MCF 10A (cell line): ENCODE results near the gene CPNE8. TPM values are rescaled to one million over a fixed set of nuclear protein-coding genes. Genes with fewer than 3 reads are reported as not detected.

Experiments
- BruUV-seq: library from RNA; stranded (reverse); fragments of 400-500 nt; replicated peaks from 2 replicates; lab custom pipeline; 2021; lab: Mats Ljungman, UMichigan
- CTCF ChIA-PET: fragments of 300-600 bp; sonication (Branson Sonifier 250); formaldehyde crosslinking; extraction: SDS; loops from one replicate; lab custom pipeline; 2021; ENCODE audit warnings: antibody characterized with exemption, inconsistent platforms; lab: Yijun Ruan, JAX
- POLR2A ChIA-PET: fragments of 300-600, 350-650 bp; sonication (Branson Sonifier 250); formaldehyde crosslinking; extraction: SDS; loops from one replicate; lab custom pipeline; 2020; ENCODE audit warnings: antibody characterized with exemption, inconsistent platforms; lab: Yijun Ruan, JAX
- DNase-seq: peaks from one replicate; pipeline ENCODE4 v3.0.0-alpha.2; 2018; ENCODE audit not compliant: unreplicated experiment
- H3K27ac Mint-ChIP-seq: one replicate; pipeline ENCODE4 v1.8.0; 2022; ENCODE audit warnings: mild to moderate bottlenecking, low read depth, mixed read lengths; ENCODE audit not compliant: unreplicated experiment
- H3K27me3 Mint-ChIP-seq: one replicate; pipeline ENCODE4 v1.8.0; 2022; ENCODE audit warnings: mixed read lengths; ENCODE audit not compliant: insufficient read depth, unreplicated experiment
- H3K36me3 Mint-ChIP-seq: one replicate; pipeline ENCODE4 v1.8.0; 2022; ENCODE audit warnings: mild to moderate bottlenecking, moderate library complexity, mixed read lengths; ENCODE audit not compliant: insufficient read depth, unreplicated experiment
- H3K4me1 Mint-ChIP-seq: one replicate; pipeline ENCODE4 v1.8.0; 2022; ENCODE audit warnings: mixed read lengths; ENCODE audit not compliant: insufficient read depth, unreplicated experiment
- H3K4me3 Mint-ChIP-seq: one replicate; pipeline ENCODE4 v1.8.0; 2022; ENCODE audit warnings: mild to moderate bottlenecking, moderate library complexity, mixed read lengths; ENCODE audit not compliant: unreplicated experiment
- H3K9me3 Mint-ChIP-seq: one replicate; pipeline ENCODE4 v1.8.0; 2022; ENCODE audit warnings: mixed read lengths; ENCODE audit not compliant: unreplicated experiment
- CTCF ChIP-seq: fragments of 200-600 bp; IDR thresholded peaks from one replicate; pipeline ENCODE4 v1.8.0; 2022; ENCODE audit warnings: antibody characterized with exemption, mild to moderate bottlenecking; ENCODE audit not compliant: unreplicated experiment
- intact Hi-C: fragments of 100-400 bp; cut with micrococcal nuclease; formaldehyde crosslinking; loops from 2 replicates; pipeline ENCODE4 v1.14.1; 2022
- total RNA-seq: library from RNA; stranded (reverse); gene quantifications from 2 replicates; pipeline ENCODE4 v1.2.3, GENCODE V29; 2022

The CPNE8 gene
- total RNA-seq, 1 experiment from 2014 or later: 17.0 TPM

- ChIA-PET CTCF (interaction anchor here (3.2 kb wide), 1 partner anchor 169 kb away, joined by 13 read pairs; no protein-coding TSS in a partner anchor), POLR2A (interaction anchor here (0.7 kb wide), 1 partner anchor 249 kb away, joined by 3 read pairs; no protein-coding TSS in a partner anchor)
- no peak overlapping the region for H3K4me3 Mint-ChIP-seq
- intact Hi-C loops: no loop called here
- peaks cover 7% of the 10 kb centered on the region for H3K9me3 Mint-ChIP-seq
- no peak for DNase-seq
- no peaks in the 10 kb centered on the region for H3K36me3 Mint-ChIP-seq
- no TSS peak for BruUV-seq
- TF ChIP-seq CTCF: no peak
- H3K4me1 Mint-ChIP-seq: peaks cover 5% of the 10 kb centered on the region
- no peaks in the 10 kb centered on the region for H3K27me3 Mint-ChIP-seq
- H3K27ac Mint-ChIP-seq: no peak overlapping the region
These were observed 29.3 kb upstream of the CPNE8 start for GRCh38 chr12:38934686-38935085.

GRCh38 chr12:38934078-38934584, 28.7 kb upstream of the CPNE8 start:
- intact Hi-C loops: no loop called here
- no TSS peak for BruUV-seq
- H3K27ac Mint-ChIP-seq: no peak overlapping the region
- no peaks in the 10 kb centered on the region for H3K27me3 Mint-ChIP-seq
- H3K36me3 Mint-ChIP-seq: no peaks in the 10 kb centered on the region
- CTCF ChIA-PET: interaction anchor here (0.6 to 3.2 kb wide), 2 partner anchors 169 to 171 kb away, joined by 3 to 13 read pairs; no protein-coding TSS in a partner anchor
- H3K4me3 Mint-ChIP-seq: no peak overlapping the region
- TF ChIP-seq CTCF: no peak
- peaks cover 7% of the 10 kb centered on the region for H3K9me3 Mint-ChIP-seq
- H3K4me1 Mint-ChIP-seq: peaks cover 5% of the 10 kb centered on the region
- DNase-seq: no peak
- POLR2A ChIA-PET: no interaction called here

GRCh38 chr12:38932320-38932719, 26.9 kb upstream of the CPNE8 start:
- TF ChIP-seq CTCF: no peak
- Mint-ChIP-seq H3K27me3 (no peaks in the 10 kb centered on the region), H3K27ac (no peak overlapping the region), H3K36me3 (no peaks in the 10 kb centered on the region), H3K4me3 (no peak overlapping the region), H3K9me3 (no peaks in the 10 kb centered on the region), H3K4me1 (peaks cover 5% of the 10 kb centered on the region)
- POLR2A ChIA-PET: no interaction called here
- no peak for DNase-seq
- BruUV-seq: no TSS peak
- intact Hi-C loops: no loop called here
- CTCF ChIA-PET: interaction anchor here (0.6 to 3.2 kb wide), 7 partner anchors 11 to 171 kb away, joined by 3 to 13 read pairs (median 5); no protein-coding TSS in a partner anchor

- TF ChIP-seq CTCF: no peak
These were observed 26.1 kb upstream of the CPNE8 start for GRCh38 chr12:38931461-38931860.

More at GRCh38 chr12:38931461-38931860, 26.1 kb upstream of the CPNE8 start:
- Mint-ChIP-seq H3K27ac (no peak overlapping the region), H3K27me3 (no peaks in the 10 kb centered on the region), H3K4me3 (no peak overlapping the region), H3K9me3 (no peaks in the 10 kb centered on the region), H3K36me3 (no peaks in the 10 kb centered on the region), H3K4me1 (peaks cover 5% of the 10 kb centered on the region)
- intact Hi-C loops: no loop called here
- ChIA-PET POLR2A (no interaction called here), CTCF (interaction anchor here (0.6 to 3.2 kb wide), 7 partner anchors 10 to 172 kb away, joined by 3 to 13 read pairs (median 5); no protein-coding TSS in a partner anchor)
- BruUV-seq: no TSS peak
- no peak for DNase-seq
